IPS-15b (cell line): ENCODE measurements around the gene TARP.

ENCODE experiments used
- H3K27me3 ChIP-seq: one replicate; pipeline ENCODE4 v1.6.1; 2013; ENCODE audit warnings: low read length; ENCODE audit not compliant: control insufficient read depth, insufficient read depth
- H3K36me3 ChIP-seq: one replicate; pipeline ENCODE4 v1.6.1; 2013; ENCODE audit warnings: low read length; ENCODE audit not compliant: control insufficient read depth, insufficient read depth
- H3K4me1 ChIP-seq: one replicate; pipeline ENCODE4 v1.6.1; 2013; ENCODE audit warnings: mild to moderate bottlenecking, low read length; ENCODE audit not compliant: control insufficient read depth, insufficient read depth
- H3K4me3 ChIP-seq: one replicate; pipeline ENCODE4 v1.5.1; 2013; ENCODE audit warnings: low read depth, low read length
- H3K9ac ChIP-seq: one replicate; pipeline ENCODE4 v1.6.1; 2013; ENCODE audit warnings: low read depth, mild to moderate bottlenecking, low read length
- H3K9me3 ChIP-seq: one replicate; pipeline ENCODE4 v1.6.1; 2013; ENCODE audit warnings: mild to moderate bottlenecking, low read length; ENCODE audit not compliant: control insufficient read depth, insufficient read depth

TARP gene

DNA sequence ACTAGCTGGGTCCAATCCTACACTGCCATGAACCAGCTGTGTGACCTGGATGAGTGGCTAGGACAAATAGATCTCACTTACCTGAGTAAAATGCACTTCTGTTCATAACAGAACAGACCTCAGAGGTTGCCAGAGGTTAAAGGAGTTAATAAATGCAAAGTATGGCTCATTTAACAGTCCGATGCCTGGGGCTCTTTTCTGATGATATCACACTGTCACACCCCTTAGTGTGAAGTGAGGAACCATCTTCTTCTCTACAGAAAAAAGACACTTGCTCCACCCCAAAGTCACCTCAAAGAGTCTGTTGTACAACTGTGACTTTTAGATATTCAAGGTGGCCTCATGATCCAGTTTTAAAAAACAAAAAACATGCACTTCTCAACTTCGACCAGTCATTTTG, 21.5 kb upstream of the TARP start:
- Histone ChIP-seq H3K9me3 (no peaks in the 10 kb centered on the region), H3K4me1 (no peaks in the 10 kb centered on the region), H3K9ac (no peak overlapping the region), H3K27me3 (no peaks in the 10 kb centered on the region), H3K4me3 (no peak overlapping the region), H3K36me3 (no peaks in the 10 kb centered on the region)

DNA sequence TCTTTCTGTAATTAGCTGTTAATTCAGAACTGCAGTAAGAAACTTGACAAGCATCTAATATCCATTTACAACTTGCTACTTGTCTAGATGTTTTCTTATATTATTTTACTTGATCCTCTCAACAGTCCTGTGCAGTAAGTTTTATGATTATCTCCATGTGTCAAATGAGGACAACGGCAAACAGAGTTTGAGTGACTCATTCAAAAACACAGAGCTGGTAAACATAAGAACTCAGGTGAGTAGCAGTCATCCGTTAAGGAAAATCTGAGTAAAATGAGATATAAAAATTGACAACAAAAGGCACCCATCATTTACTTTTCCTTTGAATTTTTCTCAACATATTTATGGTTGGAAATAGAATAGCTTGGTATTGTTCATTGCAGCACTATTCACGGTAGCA, 19.0 kb upstream of the TARP start:
- Histone ChIP-seq H3K27me3 (no peaks in the 10 kb centered on the region), H3K9ac (no peak overlapping the region), H3K9me3 (no peaks in the 10 kb centered on the region), H3K4me1 (no peaks in the 10 kb centered on the region), H3K36me3 (no peaks in the 10 kb centered on the region), H3K4me3 (no peak overlapping the region)

DNA sequence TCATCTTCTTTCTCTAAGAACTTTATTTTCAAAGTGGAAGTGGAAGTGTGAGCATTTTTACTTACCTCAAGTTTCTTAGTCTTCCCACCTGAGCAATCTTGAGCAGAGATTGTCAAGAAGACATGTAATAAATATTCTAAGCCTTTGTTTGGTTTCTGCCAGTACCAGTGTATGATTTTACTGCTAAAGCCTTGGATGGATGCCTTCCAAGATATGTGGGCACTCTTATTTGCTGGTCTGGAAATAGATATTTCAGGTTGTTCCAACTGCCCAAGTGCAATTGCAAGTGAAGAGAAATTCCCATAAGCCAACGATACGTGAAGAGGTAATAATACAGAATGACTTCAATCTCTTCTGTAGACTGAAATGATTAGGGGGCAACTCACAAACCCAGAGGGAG, 18.2 kb upstream of the TARP start:
- Histone ChIP-seq H3K4me1 (no peaks in the 10 kb centered on the region), H3K9ac (no peak overlapping the region), H3K36me3 (no peaks in the 10 kb centered on the region), H3K27me3 (no peaks in the 10 kb centered on the region), H3K9me3 (no peaks in the 10 kb centered on the region), H3K4me3 (no peak overlapping the region)

- Histone ChIP-seq H3K4me3 (no peak overlapping the region), H3K27me3 (no peaks in the 10 kb centered on the region), H3K4me1 (no peaks in the 10 kb centered on the region), H3K9me3 (no peaks in the 10 kb centered on the region), H3K36me3 (no peaks in the 10 kb centered on the region), H3K9ac (no peak overlapping the region)
Measured at GRCh38 chr7:38291117-38291647, 17.7 kb upstream of the TARP start.

DNA sequence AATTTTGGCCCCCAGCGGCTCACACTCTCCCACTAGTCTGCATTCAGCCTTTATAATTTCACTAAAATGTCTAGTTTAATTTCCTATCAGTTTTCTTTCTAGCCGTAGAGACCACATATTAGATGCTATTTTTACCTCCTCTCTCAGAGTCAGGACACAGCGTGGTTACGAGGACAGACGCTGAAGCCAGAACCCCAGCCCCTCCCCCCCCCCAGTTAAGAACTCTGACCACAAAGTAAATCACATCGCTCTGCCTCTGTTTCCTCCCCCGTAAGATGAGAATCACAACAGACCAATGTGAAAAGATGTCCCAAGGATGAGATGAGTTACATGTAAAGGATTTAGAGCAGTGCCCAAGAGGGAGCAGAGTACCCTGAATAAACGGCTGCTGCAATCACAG, 11.1 kb upstream of the TARP start:
- Histone ChIP-seq H3K36me3 (no peaks in the 10 kb centered on the region), H3K27me3 (no peaks in the 10 kb centered on the region), H3K9ac (no peak overlapping the region), H3K4me1 (peaks cover 5% of the 10 kb centered on the region), H3K4me3 (no peak overlapping the region), H3K9me3 (no peaks in the 10 kb centered on the region)

GRCh38 chr7:38283809-38284208, 10.4 kb upstream of the TARP start:
- no peaks in the 10 kb centered on the region for H3K27me3 ChIP-seq
- H3K9me3 ChIP-seq: no peaks in the 10 kb centered on the region
- no peak overlapping the region for H3K4me3 ChIP-seq
- no peak overlapping the region for H3K9ac ChIP-seq
- peaks cover 5% of the 10 kb centered on the region for H3K4me1 ChIP-seq
- H3K36me3 ChIP-seq: no peaks in the 10 kb centered on the region

- H3K36me3 ChIP-seq: no peaks in the 10 kb centered on the region
- H3K27me3 ChIP-seq: no peaks in the 10 kb centered on the region
- no peak overlapping the region for H3K9ac ChIP-seq
- H3K4me1 ChIP-seq: peaks cover 5% of the 10 kb centered on the region
- H3K4me3 ChIP-seq: no peak overlapping the region
- H3K9me3 ChIP-seq: no peaks in the 10 kb centered on the region
Measured at GRCh38 chr7:38283107-38283506, 9.7 kb upstream of the TARP start.

DNA sequence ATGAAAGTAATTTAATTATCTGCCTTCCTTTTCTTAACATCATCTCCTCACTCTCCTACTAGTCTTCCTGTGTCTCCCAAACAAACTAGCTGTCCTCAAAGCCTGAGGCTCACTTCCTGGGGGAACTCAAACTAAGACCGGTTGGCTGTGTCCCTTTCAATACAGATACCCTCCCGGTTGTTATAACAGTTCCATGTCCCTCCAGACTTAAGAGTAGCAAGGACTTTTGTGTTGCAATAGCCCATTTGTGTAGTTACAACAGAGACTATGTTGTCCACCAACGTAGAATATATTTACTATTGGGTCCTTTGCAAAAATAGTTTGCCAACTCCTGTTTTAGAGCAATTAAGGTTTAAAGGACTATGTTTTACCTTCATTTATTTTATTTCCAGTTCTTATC, 8.6 kb upstream of the TARP start:
- no peaks in the 10 kb centered on the region for H3K36me3 ChIP-seq
- no peaks in the 10 kb centered on the region for H3K9me3 ChIP-seq
- no peak overlapping the region for H3K4me3 ChIP-seq
- H3K27me3 ChIP-seq: no peaks in the 10 kb centered on the region
- peaks cover 5% of the 10 kb centered on the region for H3K4me1 ChIP-seq
- H3K9ac ChIP-seq: no peak overlapping the region

DNA sequence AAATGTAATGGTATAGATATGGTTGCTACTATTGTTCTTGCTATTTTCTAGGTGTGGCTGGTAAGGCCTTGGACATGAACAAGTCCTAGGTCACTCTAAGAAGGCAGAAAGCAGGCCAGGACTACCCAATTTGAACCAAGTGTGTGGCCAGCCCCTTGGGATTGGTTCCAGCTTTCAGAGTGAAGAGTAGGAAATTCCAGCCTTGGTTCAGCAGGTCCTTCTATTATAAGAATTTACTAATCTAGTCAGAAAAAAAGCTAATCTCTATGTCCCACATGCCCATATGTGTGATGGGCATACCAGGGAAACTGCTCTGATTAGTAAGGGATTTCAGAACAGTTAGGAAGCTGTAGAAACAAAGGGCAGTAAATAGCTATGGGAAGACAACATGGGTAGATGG, 7.8 kb upstream of the TARP start:
- H3K9me3 ChIP-seq: no peaks in the 10 kb centered on the region
- H3K4me1 ChIP-seq: peaks cover 5% of the 10 kb centered on the region
- no peaks in the 10 kb centered on the region for H3K36me3 ChIP-seq
- H3K27me3 ChIP-seq: no peaks in the 10 kb centered on the region
- H3K4me3 ChIP-seq: no peak overlapping the region
- H3K9ac ChIP-seq: no peak overlapping the region

GRCh38 chr7:38280707-38281106, 7.3 kb upstream of the TARP start:
- Histone ChIP-seq H3K27me3 (no peaks in the 10 kb centered on the region), H3K4me1 (peaks cover 5% of the 10 kb centered on the region), H3K36me3 (no peaks in the 10 kb centered on the region), H3K4me3 (no peak overlapping the region), H3K9me3 (no peaks in the 10 kb centered on the region), H3K9ac (no peak overlapping the region)

DNA sequence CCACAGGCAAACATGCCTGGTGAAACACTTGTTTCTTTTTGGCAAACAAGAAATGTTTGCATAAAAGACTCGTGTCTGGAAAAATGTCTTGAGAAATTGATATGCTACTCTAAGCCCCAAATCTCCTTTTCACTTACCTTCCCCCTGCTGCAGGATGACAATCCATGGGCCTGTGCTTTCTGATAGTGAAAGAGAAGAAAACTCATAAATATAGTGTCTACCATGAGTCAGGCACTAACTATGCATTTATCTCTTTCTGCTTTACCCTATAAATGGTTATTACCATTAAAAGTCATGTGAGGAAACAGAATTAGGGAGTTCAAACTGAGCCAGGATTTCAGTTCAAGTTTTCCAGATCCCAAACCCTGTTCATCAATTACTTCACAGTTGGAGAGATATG, 6.6 kb upstream of the TARP start:
- H3K9me3 ChIP-seq: no peaks in the 10 kb centered on the region
- H3K36me3 ChIP-seq: no peaks in the 10 kb centered on the region
- peaks cover 5% of the 10 kb centered on the region for H3K4me1 ChIP-seq
- no peak overlapping the region for H3K9ac ChIP-seq
- H3K27me3 ChIP-seq: no peaks in the 10 kb centered on the region
- H3K4me3 ChIP-seq: no peak overlapping the region

DNA sequence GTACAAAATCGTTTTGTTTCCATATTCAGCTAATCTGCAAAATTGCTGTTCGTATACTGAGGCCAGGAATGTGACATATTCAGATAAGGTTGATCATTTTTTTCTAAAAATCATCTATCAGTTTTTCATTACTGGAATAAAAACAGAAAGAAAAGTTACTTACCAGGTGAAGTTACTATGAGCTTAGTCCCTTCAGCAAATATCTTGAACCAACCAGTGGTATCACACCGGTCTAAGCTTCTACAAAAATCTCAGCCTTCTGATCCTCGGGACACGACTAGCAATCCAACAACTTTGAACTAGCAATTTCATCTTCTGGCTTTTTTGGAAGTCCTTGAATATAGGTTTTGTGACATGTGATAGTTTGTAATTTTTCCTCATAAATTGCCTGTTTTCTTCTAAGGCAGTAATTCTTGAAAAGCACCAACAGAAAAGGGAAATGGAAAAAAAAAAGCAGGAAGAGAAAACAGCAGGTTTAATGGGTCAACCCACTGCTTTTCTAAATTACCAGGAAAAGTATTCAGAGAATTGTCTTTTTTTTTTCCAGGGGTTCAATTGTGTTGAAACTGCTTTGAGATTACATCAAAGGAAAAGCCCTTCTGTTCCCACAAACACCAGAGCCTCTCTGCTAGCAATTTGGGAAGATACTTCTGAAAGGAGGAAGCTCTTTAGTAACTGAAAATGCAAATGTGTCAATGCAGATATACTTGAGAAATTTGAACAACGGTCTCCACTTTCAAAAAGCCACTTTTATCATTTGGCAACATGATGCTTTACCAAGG, 2.9 kb upstream of the TARP start:
- Histone ChIP-seq H3K36me3 (no peaks in the 10 kb centered on the region), H3K4me1 (no peaks in the 10 kb centered on the region), H3K27me3 (no peaks in the 10 kb centered on the region), H3K9me3 (no peaks in the 10 kb centered on the region), H3K9ac (no peak overlapping the region), H3K4me3 (no peak overlapping the region)
